ENCODE measurements around the gene PABPN1. TPM values are rescaled to one million over a fixed set of nuclear protein-coding genes. Genes with fewer than 3 reads are reported as not detected.

The PABPN1 gene
- total and polyA plus RNA-seq, 9 of the 15 experiments (the other 6 are each of a cell fraction or from before 2014, with no cell fraction given) = 32.6 to 388 (median 178) TPM

GRCh38 chr14:23296012-23296777 is 25.1 kb upstream of the PABPN1 start:
- no peaks in the 10 kb centered on the region for H3K9me1 ChIP-seq (ENCODE audit: control insufficient read depth, insufficient read depth, low read length)
- H3K27ac ChIP-seq (ENCODE audit: extremely low read depth, low read depth, low read length) = no peak overlapping the region
- peaks cover 13 to 22% of the 10 kb centered on the region in 2 experiments for H3K4me1 ChIP-seq (replicated peaks in 1 of 2; ENCODE audit: control insufficient read depth in 2 of 2, insufficient read depth in 2 of 2, low read length in 2 of 2)
- no peak overlapping the region for H3K4me2 ChIP-seq (ENCODE audit: insufficient read depth, low read length)
- no TSS peak for BruUV-seq (replicated peaks)
- TF ChIP-seq RBM34 (IDR thresholded peaks at IDR 0.05; ENCODE audit: borderline replicate concordance, insufficient read depth, low read length) (no peak), MNT (conservative IDR thresholded peaks at IDR 0.05) (no peak), SAFB (IDR thresholded peaks at IDR 0.05; ENCODE audit: borderline replicate concordance, low read depth, low read length) (no peak), HLTF (IDR thresholded peaks at IDR 0.05) (no peak), ZNF551 (CRISPR knock-in tag; IDR thresholded peaks at IDR 0.05) (no peak), ZFP91 (CRISPR knock-in tag; IDR thresholded peaks at IDR 0.05) (no peak), MYNN (IDR thresholded peaks at IDR 0.05) (no peak), MYNN (CRISPR knock-in tag; IDR thresholded peaks at IDR 0.05) (no peak), ZFP1 (CRISPR knock-in tag; IDR thresholded peaks at IDR 0.05) (no peak), CCAR2 (IDR thresholded peaks at IDR 0.05; ENCODE audit: low read depth, low read length) (no peak), FOXK1 (CRISPR knock-in tag; IDR thresholded peaks at IDR 0.05; ENCODE audit: borderline replicate concordance) (no peak), MCM3 (IDR thresholded peaks at IDR 0.05) (no peak), ZNF146 (CRISPR knock-in tag; IDR thresholded peaks at IDR 0.05; ENCODE audit: unreplicated experiment) (no peak), ZBTB8A (IDR thresholded peaks at IDR 0.05; ENCODE audit: partially characterized antibody) (no peak), HIVEP1 (CRISPR knock-in tag; IDR thresholded peaks at IDR 0.05) (no peak), CC2D1A (IDR thresholded peaks at IDR 0.05) (no peak), SIX5 (IDR thresholded peaks at IDR 0.05; ENCODE audit: borderline replicate concordance in 1 of 2, insufficient read depth in 1 of 2, low read depth in 1 of 2, low read length in 2 of 2) (no peak), RBM25 (IDR thresholded peaks at IDR 0.05; ENCODE audit: low read depth, low read length, severe bottlenecking) (no peak), ZNF41 (CRISPR knock-in tag; conservative IDR thresholded peaks at IDR 0.05) (no peak)
- ChIA-PET POLR2A (interaction anchor here (0.5 to 3.1 kb wide), 4 partner anchors 10 to 540 kb away, joined by 3 to 13 read pairs (median 4); partner anchors contain the start of genes ACIN1, C14orf119 and HOMEZ), CTCF (ENCODE audit: low intra/inter-chr PET ratio) (interaction anchor here (0.8 to 3.3 kb wide), 2 partner anchors 31 to 175 kb away, joined by 3 to 14 read pairs; no protein-coding TSS in a partner anchor)
- H3K79me2 ChIP-seq (ENCODE audit: control insufficient read depth, insufficient read depth, low read length) = peaks cover 16% of the 10 kb centered on the region
- H2AFZ ChIP-seq (ENCODE audit: low read depth, low read length) = no peak overlapping the region
- intact Hi-C loops (cut with micrococcal nuclease) = no loop called here
- no peak overlapping the region for H3K4me3 ChIP-seq
- 87% methylated on average over 7 of the region's 7 CpGs for WGBS (ENCODE audit: insufficient coverage, low coverage, missing lambda C conversion rate)
- H3K36me3 ChIP-seq (ENCODE audit: control insufficient read depth, insufficient read depth, low read length) = peaks cover 23% of the 10 kb centered on the region; the same call in 2 of the 3 replicates
- no peak for ATAC-seq
- no peak overlapping the region for H3K9ac ChIP-seq (ENCODE audit: insufficient read depth in 1 of 2, low read depth in 2 of 2, low read length in 2 of 2)
- H3K9me3 ChIP-seq (replicated peaks; ENCODE audit: control insufficient read depth, insufficient read depth, low read depth, low read length) = no peaks in the 10 kb centered on the region
- no peak for DNase-seq (ENCODE audit: extremely low read depth in 1 of 4, low spot score in 3 of 4)
- no peak for FAIRE-seq
- H3K27me3 ChIP-seq (ENCODE audit: control insufficient read depth in 2 of 2, insufficient read depth in 2 of 2, low read length in 2 of 2) = no peaks in the 10 kb centered on the region
- in situ Hi-C loops (cut with MboI) = no loop called here
- no peaks in the 10 kb centered on the region for H4K20me1 ChIP-seq (replicated peaks; ENCODE audit: control insufficient read depth, insufficient read depth, low read length)

Measured in K562 (cell line).